ENCODE data around the gene KCNH6. TPM values are rescaled to one million over a fixed set of nuclear protein-coding genes. Genes with fewer than 3 reads are reported as not detected.

The KCNH6 gene
- total RNA-seq, 4 donors from 2014 or later = not detected

DNA sequence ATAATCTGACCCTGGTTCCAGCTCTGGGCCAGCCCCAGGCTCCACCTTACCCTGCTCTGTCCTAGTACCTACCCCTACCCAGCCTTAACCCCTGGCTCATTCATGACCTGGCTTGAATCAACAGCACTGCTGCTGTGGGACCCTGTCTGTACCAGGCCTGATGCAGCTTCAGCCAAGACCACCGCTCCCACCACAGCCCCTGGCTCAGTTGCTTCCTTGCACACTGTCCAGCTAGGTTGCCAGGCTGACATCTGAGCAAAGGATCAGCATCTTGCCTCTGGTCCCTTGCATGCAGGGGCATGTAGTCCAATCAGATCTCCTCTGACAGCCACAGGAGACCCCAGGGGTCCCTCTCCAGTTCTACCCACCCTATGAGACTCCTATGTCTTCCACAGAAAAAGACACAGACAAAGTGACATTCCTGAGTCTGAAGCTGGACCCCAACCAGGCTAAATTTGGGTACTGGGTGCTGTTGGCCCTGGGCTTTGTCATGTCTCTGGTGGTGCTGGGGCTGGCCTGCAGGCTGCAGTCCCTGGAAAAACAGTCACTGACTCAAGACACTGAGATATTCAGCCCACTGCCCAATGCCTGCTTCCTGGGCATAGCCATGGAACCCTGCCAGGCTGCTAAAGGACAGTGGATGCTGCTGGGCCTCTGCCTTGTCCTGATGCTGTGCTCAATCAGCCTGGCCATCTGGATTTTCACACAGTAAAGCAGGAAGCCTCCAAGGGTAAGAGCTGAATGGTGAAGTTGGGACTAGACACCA lies 3.9 kb upstream of the KCNH6 start:
- TF ChIP-seq, protein P1, sequence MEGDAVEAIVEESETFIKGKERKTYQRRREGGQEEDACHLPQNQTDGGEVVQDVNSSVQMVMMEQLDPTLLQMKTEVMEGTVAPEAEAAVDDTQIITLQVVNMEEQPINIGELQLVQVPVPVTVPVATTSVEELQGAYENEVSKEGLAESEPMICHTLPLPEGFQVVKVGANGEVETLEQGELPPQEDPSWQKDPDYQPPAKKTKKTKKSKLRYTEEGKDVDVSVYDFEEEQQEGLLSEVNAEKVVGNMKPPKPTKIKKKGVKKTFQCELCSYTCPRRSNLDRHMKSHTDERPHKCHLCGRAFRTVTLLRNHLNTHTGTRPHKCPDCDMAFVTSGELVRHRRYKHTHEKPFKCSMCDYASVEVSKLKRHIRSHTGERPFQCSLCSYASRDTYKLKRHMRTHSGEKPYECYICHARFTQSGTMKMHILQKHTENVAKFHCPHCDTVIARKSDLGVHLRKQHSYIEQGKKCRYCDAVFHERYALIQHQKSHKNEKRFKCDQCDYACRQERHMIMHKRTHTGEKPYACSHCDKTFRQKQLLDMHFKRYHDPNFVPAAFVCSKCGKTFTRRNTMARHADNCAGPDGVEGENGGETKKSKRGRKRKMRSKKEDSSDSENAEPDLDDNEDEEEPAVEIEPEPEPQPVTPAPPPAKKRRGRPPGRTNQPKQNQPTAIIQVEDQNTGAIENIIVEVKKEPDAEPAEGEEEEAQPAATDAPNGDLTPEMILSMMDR (IDR thresholded peaks at IDR 0.05; ENCODE audit: low read depth) = no peak

- TF ChIP-seq, protein P1 (IDR thresholded peaks at IDR 0.05; ENCODE audit: low read depth) = no peak
Observed at GRCh38 chr17:63519972-63520882, 2.9 kb upstream of the KCNH6 start.

GRCh38 chr17:63524051-63524450 lies 893 bp downstream of the KCNH6 start:
- TF ChIP-seq, protein P1 (IDR thresholded peaks at IDR 0.05; ENCODE audit: low read depth) = no peak

- TF ChIP-seq, protein P1 (IDR thresholded peaks at IDR 0.05; ENCODE audit: low read depth) = no peak
Observed at GRCh38 chr17:63525190-63525946, 2.2 kb downstream of the KCNH6 start.

GRCh38 chr17:63526861-63527260 lies 3.7 kb downstream of the KCNH6 start:
- TF ChIP-seq, protein P1 (IDR thresholded peaks at IDR 0.05; ENCODE audit: low read depth) = no peak

DNA sequence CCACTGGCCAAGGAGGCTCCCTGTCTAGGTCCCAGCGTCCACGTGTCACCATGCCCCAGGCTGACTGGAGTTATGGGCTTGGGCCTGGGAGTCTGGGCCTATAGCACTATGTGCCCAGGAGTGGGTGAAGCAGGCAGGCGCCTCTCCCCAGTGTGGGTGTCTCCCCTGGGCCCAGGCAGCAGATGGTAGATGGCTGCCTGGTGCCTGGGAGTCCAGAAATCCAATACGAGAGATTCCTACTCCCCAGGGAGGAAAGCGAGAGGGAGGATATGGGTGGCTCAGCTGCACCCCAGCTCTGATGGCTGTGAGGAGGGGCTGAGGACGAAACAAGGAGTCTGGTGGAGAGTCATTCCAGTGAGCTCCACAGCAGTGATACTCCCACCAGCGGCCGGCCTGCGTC lies 5.0 kb downstream of the KCNH6 start:
- TF ChIP-seq, protein P1 (IDR thresholded peaks at IDR 0.05; ENCODE audit: low read depth) = no peak
